GM23338 (cell line): ENCODE data around the gene CLPX. TPM values are rescaled to one million over a fixed set of nuclear protein-coding genes. Genes with fewer than 3 reads are reported as not detected.

Experiments used
- ATAC-seq: fragments of 200-7000 bp; cut with Tn5 transposase; 3 replicates; pipeline ENCODE4 v1.9.1; 2020
- DNase-seq: peaks from one replicate; pipeline ENCODE4 v3.0.0-alpha.2; 2015; ENCODE audit warnings: low spot score
- H2AFZ ChIP-seq: fragments of 200-600 bp; sonication (generic); 2 replicates; pipeline ENCODE4 v1.8.0; 2016; ENCODE audit warnings: antibody characterized with exemption, mild to moderate bottlenecking, moderate library complexity
- H3F3A ChIP-seq: fragments of 200-600 bp; sonication (generic); replicated peaks from 2 replicates; pipeline ENCODE4 v1.8.0; 2017; ENCODE audit warnings: antibody characterized with exemption, mixed run types, low read depth
- H3K27ac ChIP-seq: fragments of 200-600 bp; sonication (generic); 2 replicates; pipeline ENCODE4 v1.6.1; 2016; ENCODE audit warnings: low read depth
- H3K27me3 ChIP-seq: fragments of 200-600 bp; sonication (generic); 2 replicates; pipeline ENCODE4 v1.8.0; 2016; ENCODE audit warnings: mild to moderate bottlenecking, mixed run types, moderate library complexity; ENCODE audit not compliant: insufficient read depth
- H3K36me3 ChIP-seq: fragments of 200-600 bp; sonication (generic); 2 replicates; pipeline ENCODE4 v1.8.0; 2016; ENCODE audit warnings: mild to moderate bottlenecking; ENCODE audit not compliant: insufficient read depth
- H3K4me1 ChIP-seq: fragments of 200-600 bp; sonication (generic); 2 replicates; pipeline ENCODE4 v1.8.0; 2016; ENCODE audit warnings: mild to moderate bottlenecking, moderate library complexity; ENCODE audit not compliant: insufficient read depth
- H3K4me2 ChIP-seq: fragments of 200-600 bp; sonication (generic); 2 replicates; pipeline ENCODE4 v1.7.1; 2017; ENCODE audit warnings: mixed run types
- H3K4me3 ChIP-seq: fragments of 200-600 bp; sonication (generic); 2 replicates; pipeline ENCODE4 v1.6.1; 2016; ENCODE audit warnings: mixed run types
- H3K79me2 ChIP-seq: fragments of 200-600 bp; sonication (generic); replicated peaks from 2 replicates; pipeline ENCODE4 v1.8.0; 2017; ENCODE audit warnings: mild to moderate bottlenecking; ENCODE audit not compliant: insufficient read depth
- H3K9me2 ChIP-seq: fragments of 200-600 bp; sonication (generic); 2 replicates; pipeline ENCODE4 v1.8.0; 2017; ENCODE audit not compliant: insufficient read depth
- H4K20me1 ChIP-seq: fragments of 200-600 bp; sonication (generic); replicated peaks from 2 replicates; pipeline ENCODE4 v1.8.0; 2017; ENCODE audit warnings: mild to moderate bottlenecking; ENCODE audit not compliant: insufficient read depth
- H3K27ac Mint-ChIP-seq: 2 replicates; pipeline ENCODE4 v1.8.0; 2020; ENCODE audit warnings: inconsistent platforms, mild to moderate bottlenecking, moderate library complexity, mixed read lengths
- H3K27me3 Mint-ChIP-seq: 3 replicates; pipeline ENCODE4 v1.8.0; 2022; ENCODE audit warnings: low read depth, mild to moderate bottlenecking, moderate library complexity, mixed read lengths, inconsistent platforms; ENCODE audit not compliant: insufficient read depth, poor library complexity
- H3K36me3 Mint-ChIP-seq: 3 replicates; pipeline ENCODE4 v1.8.0; 2021; ENCODE audit warnings: low read depth, mild to moderate bottlenecking, inconsistent platforms, moderate library complexity, mixed read lengths
- H3K4me1 Mint-ChIP-seq: 3 replicates; pipeline ENCODE4 v1.8.0; 2020; ENCODE audit warnings: mild to moderate bottlenecking, inconsistent platforms, mixed read lengths
- H3K4me3 Mint-ChIP-seq: 3 replicates; pipeline ENCODE4 v1.8.0; 2021; ENCODE audit warnings: moderate library complexity, mild to moderate bottlenecking, inconsistent platforms, mixed read lengths
- H3K9me3 Mint-ChIP-seq: 3 replicates; pipeline ENCODE4 v1.8.0; 2020; ENCODE audit warnings: moderate library complexity, mild to moderate bottlenecking, inconsistent platforms, mixed read lengths
- EZH2phosphoT487 ChIP-seq: fragments of 200-600 bp; sonication (generic); IDR thresholded peaks from one replicate; pipeline ENCODE4 v1.8.1; 2018; ENCODE audit warnings: antibody characterized with exemption; ENCODE audit not compliant: unreplicated experiment
- JUNB ChIP-seq: IDR thresholded peaks from one replicate; pipeline ENCODE4 v1.6.1; 2016; ENCODE audit warnings: antibody characterized with exemption; ENCODE audit not compliant: unreplicated experiment
- POLR2AphosphoS5 ChIP-seq: IDR thresholded peaks from 2 replicates; pipeline ENCODE4 v1.6.1; 2016; ENCODE audit warnings: antibody characterized with exemption, low read depth
- STAT1 ChIP-seq: IDR thresholded peaks from one replicate; pipeline ENCODE4 v1.6.1; 2016; ENCODE audit warnings: antibody characterized with exemption; ENCODE audit not compliant: unreplicated experiment
- ZNF114 ChIP-seq: fragments of 250-450 bp; sonication (Bioruptor Pico); IDR thresholded peaks from 2 replicates; pipeline ENCODE4 v1.5.0; 2020; ENCODE audit warnings: mild to moderate bottlenecking, moderate library complexity
- ZNF331 ChIP-seq: fragments of 250-450 bp; sonication (Bioruptor Pico); IDR thresholded peaks from 2 replicates; pipeline ENCODE4 v1.5.0; 2020; ENCODE audit warnings: low read depth, mild to moderate bottlenecking, moderate library complexity
- polyA plus RNA-seq: library from polyadenylated mRNA; unstranded; fragments of >200 nt; fragmentation: Nextera tagmentation; extraction: Ambion mirVana; gene quantifications from 2 replicates; pipeline ENCODE4 v1.2.1, GENCODE V29; 2016
- total RNA-seq: library from RNA; depleted of rRNA; stranded (reverse); fragments of >200 nt; shearing (Covaris generic); gene quantifications from 2 replicates; pipeline ENCODE4 v1.2.3, GENCODE V29; 2014
- TF ChIP-seq, protein P1 (sequence below): IDR thresholded peaks from 2 replicates; pipeline ENCODE4 v1.6.1; 2016; ENCODE audit warnings: antibody characterized with exemption
- TF ChIP-seq, protein P2 (sequence below), 2 experiments: fragments of 200-600 bp in 1 of 2; sonication (generic) in 1 of 2; conservative IDR thresholded peaks; 2 replicates each; pipeline versions ENCODE4 v1.5.1 to v1.6.1; 2016 to 2017; ENCODE audit warnings: antibody characterized with exemption in 2 of 2, low read depth in 2 of 2, mild to moderate bottlenecking in 2 of 2, moderate library complexity in 1 of 2

The CLPX gene
- total and polyA plus RNA-seq, 2 experiments from 2014 or later: 18.9 to 40.6 TPM

DNA sequence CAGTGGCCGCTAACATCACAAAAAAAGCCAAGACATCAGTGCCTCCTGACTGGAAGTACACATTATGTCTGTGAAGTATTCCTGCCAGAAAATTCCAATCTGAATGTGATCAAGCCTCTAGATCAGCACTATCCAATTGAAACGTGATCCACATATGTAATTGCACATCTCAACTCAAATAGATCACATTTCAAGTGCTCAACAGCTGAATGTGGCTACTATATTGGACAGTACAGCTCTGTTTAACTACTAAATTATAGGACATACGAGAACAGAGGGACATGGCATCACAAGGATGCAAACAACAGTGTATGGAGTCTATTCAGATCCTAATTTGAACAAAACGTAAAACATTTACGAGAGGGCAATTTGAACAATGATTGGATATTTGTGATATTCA lies 69.6 kb downstream of the CLPX start:
- no peak overlapping the region for H3K27ac ChIP-seq
- ATAC-seq (no peak), DNase-seq (no peak)
- Mint-ChIP-seq H3K27me3 (no peaks in the 10 kb centered on the region), H3K27ac (no peak overlapping the region), H3K9me3 (no peaks in the 10 kb centered on the region), H3K4me3 (no peak overlapping the region), H3K4me1 (no peaks in the 10 kb centered on the region), H3K36me3 (peaks cover 22% of the 10 kb centered on the region)
- no peak overlapping the region for H3K4me3 ChIP-seq
- H3K4me1 ChIP-seq: no peaks in the 10 kb centered on the region
- no peaks in the 10 kb centered on the region for H3K79me2 ChIP-seq
- no peak overlapping the region for H2AFZ ChIP-seq
- 0 out of 2 replicates have a peak, but pooled peaks cover 3% of the 10 kb centered on the region for H3F3A ChIP-seq
- H3K27me3 ChIP-seq: no peaks in the 10 kb centered on the region
- H3K36me3 ChIP-seq: peaks cover 18% of the 10 kb centered on the region; the same call in 1 of the 2 replicates
- TF ChIP-seq ZNF331 (CRISPR knock-in tag): no peak
- H3K4me2 ChIP-seq: no peak overlapping the region
- H4K20me1 ChIP-seq: no peaks in the 10 kb centered on the region; the same call in 1 of the 2 replicates
- H3K9me2 ChIP-seq: no peaks in the 10 kb centered on the region

DNA sequence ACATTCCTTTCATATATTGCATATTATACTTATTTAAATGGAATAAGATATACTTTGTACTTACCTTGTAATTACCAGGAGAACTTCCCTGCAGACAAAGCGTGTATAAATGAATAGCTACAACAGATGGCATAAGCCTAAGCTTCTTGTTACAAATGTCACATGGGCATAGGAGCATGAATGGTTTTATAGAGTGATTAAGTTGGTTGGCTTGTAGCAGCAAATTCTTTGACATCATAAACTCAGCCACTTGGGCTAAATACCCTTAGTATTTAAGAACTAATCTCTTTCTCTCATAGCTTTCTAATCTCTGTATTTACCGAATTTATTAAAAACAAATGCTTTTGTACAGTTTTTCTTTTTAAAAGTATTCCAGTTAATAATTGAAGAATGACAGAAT lies 70.1 kb downstream of the CLPX start, which contains the start of gene UBAP1L:
UBAP1L (minus strand) TSS at position 115 of the 400 bp plus-strand sequence. CDS start 8,985 bp downstream, outside the sequence.
- H4K20me1 ChIP-seq: no peaks in the 10 kb centered on the region; the same call in 1 of the 2 replicates
- no peak within 1 kb of the TSS for H3K27ac ChIP-seq
- Mint-ChIP-seq H3K4me1 (no peaks in the 10 kb centered on the region), H3K9me3 (no peaks in the 10 kb centered on the region), H3K27me3 (no peaks in the 10 kb centered on the region), H3K36me3 (peaks cover 22% of the 10 kb centered on the region), H3K27ac (no peak within 1 kb of the TSS), H3K4me3 (no peak within 1 kb of the TSS)
- no peak for DNase-seq
- H3K4me3 ChIP-seq: no peak within 1 kb of the TSS
- ATAC-seq: no peak
- no peaks in the 10 kb centered on the region for H3K79me2 ChIP-seq
- H3K27me3 ChIP-seq: no peaks in the 10 kb centered on the region
- H3K4me2 ChIP-seq: no peak within 1 kb of the TSS
- H3F3A ChIP-seq: 0 out of 2 replicates have a peak, but pooled peaks cover 3% of the 10 kb centered on the region
- no peak for TF ChIP-seq POLR2AphosphoS5
- TF ChIP-seq ZNF331 (CRISPR knock-in tag): no peak
- TF ChIP-seq ZNF114 (CRISPR knock-in tag): no peak
- no peak for TF ChIP-seq STAT1
- TF ChIP-seq, protein P1, sequence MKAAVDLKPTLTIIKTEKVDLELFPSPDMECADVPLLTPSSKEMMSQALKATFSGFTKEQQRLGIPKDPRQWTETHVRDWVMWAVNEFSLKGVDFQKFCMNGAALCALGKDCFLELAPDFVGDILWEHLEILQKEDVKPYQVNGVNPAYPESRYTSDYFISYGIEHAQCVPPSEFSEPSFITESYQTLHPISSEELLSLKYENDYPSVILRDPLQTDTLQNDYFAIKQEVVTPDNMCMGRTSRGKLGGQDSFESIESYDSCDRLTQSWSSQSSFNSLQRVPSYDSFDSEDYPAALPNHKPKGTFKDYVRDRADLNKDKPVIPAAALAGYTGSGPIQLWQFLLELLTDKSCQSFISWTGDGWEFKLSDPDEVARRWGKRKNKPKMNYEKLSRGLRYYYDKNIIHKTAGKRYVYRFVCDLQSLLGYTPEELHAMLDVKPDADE: no peak
- TF ChIP-seq EZH2phosphoT487: no peak
- no peaks in the 10 kb centered on the region for H3K9me2 ChIP-seq
- H3K36me3 ChIP-seq: peaks cover 18% of the 10 kb centered on the region; the same call in 1 of the 2 replicates
- no peak within 1 kb of the TSS for H2AFZ ChIP-seq
- H3K4me1 ChIP-seq: no peaks in the 10 kb centered on the region

DNA sequence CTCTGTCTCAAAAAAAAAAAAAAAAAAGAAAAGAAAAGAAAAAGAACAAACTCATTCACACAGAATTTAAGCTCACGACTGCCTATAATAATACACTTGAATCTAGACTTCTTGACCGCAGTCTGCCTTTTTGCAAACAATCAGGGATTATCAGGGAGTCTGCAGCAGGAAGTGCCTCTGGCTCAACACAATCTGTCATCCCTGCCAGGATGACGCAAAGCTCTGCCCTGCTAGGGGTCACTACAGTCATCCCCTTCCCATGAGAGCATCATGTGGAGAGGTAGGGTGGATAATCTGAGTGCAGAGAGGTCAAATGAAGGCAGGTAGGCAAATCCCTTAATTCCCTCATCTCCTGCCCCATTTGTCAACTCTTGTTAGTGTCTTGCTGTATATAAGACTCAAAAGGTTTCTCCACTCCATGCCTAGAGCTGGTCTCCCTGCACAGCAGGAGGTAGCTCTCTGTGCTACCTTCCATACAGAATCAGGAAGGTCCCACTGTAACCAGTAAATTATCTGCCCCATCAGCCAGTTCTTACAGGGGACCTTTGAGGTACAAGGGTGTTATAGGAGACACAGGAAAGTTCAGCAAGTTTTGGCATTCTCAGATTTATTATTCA lies 74.4 kb downstream of the CLPX start:
- no peak for TF ChIP-seq JUNB
- TF ChIP-seq, protein P2, sequence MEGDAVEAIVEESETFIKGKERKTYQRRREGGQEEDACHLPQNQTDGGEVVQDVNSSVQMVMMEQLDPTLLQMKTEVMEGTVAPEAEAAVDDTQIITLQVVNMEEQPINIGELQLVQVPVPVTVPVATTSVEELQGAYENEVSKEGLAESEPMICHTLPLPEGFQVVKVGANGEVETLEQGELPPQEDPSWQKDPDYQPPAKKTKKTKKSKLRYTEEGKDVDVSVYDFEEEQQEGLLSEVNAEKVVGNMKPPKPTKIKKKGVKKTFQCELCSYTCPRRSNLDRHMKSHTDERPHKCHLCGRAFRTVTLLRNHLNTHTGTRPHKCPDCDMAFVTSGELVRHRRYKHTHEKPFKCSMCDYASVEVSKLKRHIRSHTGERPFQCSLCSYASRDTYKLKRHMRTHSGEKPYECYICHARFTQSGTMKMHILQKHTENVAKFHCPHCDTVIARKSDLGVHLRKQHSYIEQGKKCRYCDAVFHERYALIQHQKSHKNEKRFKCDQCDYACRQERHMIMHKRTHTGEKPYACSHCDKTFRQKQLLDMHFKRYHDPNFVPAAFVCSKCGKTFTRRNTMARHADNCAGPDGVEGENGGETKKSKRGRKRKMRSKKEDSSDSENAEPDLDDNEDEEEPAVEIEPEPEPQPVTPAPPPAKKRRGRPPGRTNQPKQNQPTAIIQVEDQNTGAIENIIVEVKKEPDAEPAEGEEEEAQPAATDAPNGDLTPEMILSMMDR (conservative IDR thresholded peaks at IDR 0.05; ENCODE audit: low read depth in 2 of 2): peak in 1 of 2 experiments; percentile 34; a peak in 1 of 4 replicates
- Histone ChIP-seq H3F3A (0 out of 2 replicates have a peak, but pooled peaks cover 3% of the 10 kb centered on the region), H3K36me3 (no peaks in the 10 kb centered on the region), H3K27me3 (no peaks in the 10 kb centered on the region), H2AFZ (no peak overlapping the region), H3K79me2 (no peaks in the 10 kb centered on the region), H3K4me3 (no peak overlapping the region), H3K4me2 (no peak overlapping the region), H3K4me1 (no peaks in the 10 kb centered on the region), H3K27ac (no peak overlapping the region), H3K9me2 (no peaks in the 10 kb centered on the region), H4K20me1 (no peaks in the 10 kb centered on the region)
- no peaks in the 10 kb centered on the region for H3K9me3 Mint-ChIP-seq
- no peaks in the 10 kb centered on the region for H3K4me1 Mint-ChIP-seq
- H3K27ac Mint-ChIP-seq: no peak overlapping the region
- no peak for DNase-seq
- ATAC-seq: peak; percentile 56
- no peak overlapping the region for H3K4me3 Mint-ChIP-seq
- H3K27me3 Mint-ChIP-seq: no peaks in the 10 kb centered on the region
- H3K36me3 Mint-ChIP-seq: no peaks in the 10 kb centered on the region; the same call in 1 of the 3 replicates
